Gastrocnemius medialis (tissue), 4 donors: ENCODE data around the gene ARHGAP19.

Experiments used
- POLR2A ChIP-seq, 2 donors: fragments of 450-650 bp; IDR thresholded peaks; one replicate each; pipeline ENCODE4 v1.6.1; 2017; ENCODE audit warnings: antibody characterized with exemption in 2 of 2, mild to moderate bottlenecking in 2 of 2, moderate library complexity in 2 of 2
- TF ChIP-seq, protein P1 (sequence below), 5 experiments: fragments of 450-650 bp in 3 of 5; fragments of 200-600 bp in 2 of 5; sonication (generic) in 2 of 5; IDR thresholded peaks in 4 of 5; conservative IDR thresholded peaks in 1 of 5; 1 replicate in 4 of 5; 2 replicates in 1 of 5; pipeline ENCODE4 v1.5.1; 2016 to 2019; ENCODE audit warnings: antibody characterized with exemption in 5 of 5, mild to moderate bottlenecking in 3 of 5, moderate library complexity in 3 of 5

DNA sequence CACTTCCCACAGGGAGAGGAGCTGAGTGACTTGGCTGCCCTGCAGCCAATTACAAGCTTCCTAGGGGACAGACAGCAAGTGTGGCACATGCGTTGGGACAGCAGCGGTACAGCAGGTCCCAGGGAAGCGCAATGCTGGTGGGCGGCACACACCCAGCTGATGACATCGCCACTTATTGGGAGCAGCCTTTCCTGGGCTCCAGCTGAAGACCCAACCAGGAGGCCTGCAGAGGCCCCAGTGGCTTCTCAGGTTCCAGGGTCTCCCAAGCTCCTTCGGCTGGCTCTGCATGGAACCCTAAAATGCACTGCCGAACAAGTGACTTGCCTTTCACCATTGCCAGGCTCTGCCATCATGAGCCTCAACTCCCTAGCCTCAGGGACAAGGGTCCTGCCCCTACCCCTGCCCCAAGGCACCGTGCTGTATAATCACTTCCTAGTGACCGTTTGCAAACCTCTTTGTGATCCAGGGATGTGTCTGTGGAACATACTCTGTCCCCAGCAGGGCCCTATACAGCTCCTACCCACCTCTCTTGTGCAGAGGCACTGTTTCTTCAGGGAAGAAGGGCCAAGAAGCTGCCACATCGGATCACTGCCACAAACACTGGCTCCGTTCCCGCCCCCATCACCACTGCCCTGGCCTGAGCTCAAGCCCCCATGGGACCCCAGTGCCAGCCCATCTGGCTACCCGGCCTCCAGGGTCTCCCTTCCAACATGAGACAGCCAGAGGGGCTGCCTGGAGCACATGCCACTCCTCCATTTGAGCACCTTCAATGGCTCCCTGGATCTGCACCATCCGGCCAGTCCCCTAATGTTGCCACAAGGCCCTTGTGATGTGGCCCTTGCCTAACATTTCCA lies 87.4 kb downstream of the ARHGAP19 start:
- TF ChIP-seq, protein P1, sequence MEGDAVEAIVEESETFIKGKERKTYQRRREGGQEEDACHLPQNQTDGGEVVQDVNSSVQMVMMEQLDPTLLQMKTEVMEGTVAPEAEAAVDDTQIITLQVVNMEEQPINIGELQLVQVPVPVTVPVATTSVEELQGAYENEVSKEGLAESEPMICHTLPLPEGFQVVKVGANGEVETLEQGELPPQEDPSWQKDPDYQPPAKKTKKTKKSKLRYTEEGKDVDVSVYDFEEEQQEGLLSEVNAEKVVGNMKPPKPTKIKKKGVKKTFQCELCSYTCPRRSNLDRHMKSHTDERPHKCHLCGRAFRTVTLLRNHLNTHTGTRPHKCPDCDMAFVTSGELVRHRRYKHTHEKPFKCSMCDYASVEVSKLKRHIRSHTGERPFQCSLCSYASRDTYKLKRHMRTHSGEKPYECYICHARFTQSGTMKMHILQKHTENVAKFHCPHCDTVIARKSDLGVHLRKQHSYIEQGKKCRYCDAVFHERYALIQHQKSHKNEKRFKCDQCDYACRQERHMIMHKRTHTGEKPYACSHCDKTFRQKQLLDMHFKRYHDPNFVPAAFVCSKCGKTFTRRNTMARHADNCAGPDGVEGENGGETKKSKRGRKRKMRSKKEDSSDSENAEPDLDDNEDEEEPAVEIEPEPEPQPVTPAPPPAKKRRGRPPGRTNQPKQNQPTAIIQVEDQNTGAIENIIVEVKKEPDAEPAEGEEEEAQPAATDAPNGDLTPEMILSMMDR (IDR thresholded peaks at IDR 0.05 in 4 of 5, conservative IDR thresholded peaks at IDR 0.05 in 1 of 5) = no peak
- TF ChIP-seq POLR2A (IDR thresholded peaks at IDR 0.05) = no peak
